ENCODE results near the gene ASPN. TPM values are rescaled to one million over a fixed set of nuclear protein-coding genes. Genes with fewer than 3 reads are reported as not detected.

The ASPN gene
- total RNA-seq, 2 donors from 2014 or later: not detected

DNA sequence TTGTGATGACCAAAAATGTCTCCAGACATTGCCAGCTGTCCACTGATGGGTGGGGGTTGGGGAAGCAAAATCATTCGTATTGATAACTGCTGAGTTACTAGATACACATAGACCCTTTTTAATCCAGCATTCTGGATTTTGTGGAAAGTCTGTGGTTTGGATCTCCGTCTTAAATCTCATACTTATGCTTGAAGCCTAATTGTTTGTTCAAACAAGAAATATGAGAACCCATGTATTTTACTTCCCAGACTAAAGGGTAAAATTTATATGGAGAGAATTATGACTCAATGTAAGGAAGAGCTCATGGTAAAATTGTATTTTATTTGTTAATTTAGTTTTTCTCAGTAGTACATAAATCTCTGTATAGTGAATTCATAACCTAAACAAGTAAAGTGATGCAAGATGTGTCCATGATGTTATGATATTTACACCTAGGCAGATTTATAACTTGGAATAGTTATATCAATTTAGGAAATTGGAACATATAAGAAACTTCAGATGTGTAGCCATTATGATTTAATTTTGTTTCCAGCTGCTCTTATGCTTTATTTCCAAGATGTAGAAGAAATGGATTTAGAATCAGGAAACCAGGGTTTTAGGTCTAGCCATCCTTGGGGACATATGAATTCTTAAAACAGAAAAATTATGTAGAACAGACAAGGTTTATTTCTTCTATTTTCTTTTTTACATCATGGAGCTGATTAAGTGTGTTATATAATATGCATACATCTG, 73.4 kb downstream of the ASPN start:
- H3K27ac Mint-ChIP-seq: no peak overlapping the region

DNA sequence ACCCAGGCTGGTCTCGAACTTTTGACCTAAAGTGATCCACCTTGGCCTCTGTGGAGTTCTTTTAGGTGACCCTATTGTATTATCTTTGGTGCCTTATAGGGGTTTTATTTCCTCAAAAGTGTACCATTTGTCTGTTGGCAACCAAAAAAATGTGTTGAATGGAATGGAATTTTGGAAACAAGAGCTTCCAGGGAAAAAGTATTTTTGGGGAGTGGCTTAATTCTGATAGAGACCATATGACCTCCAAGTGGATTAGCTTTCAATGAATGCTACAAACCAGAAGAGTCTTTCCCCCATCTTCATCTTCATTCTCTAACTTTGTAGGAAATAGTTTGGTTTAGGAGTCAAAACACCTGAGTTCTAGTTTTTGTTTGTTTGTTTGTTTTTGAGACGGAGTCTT, 74.5 kb downstream of the ASPN start:
- Mint-ChIP-seq H3K4me3 (no peak overlapping the region), H3K27me3 (ENCODE audit: low read depth) (no peaks in the 10 kb centered on the region), H3K36me3 (ENCODE audit: insufficient read depth in 2 of 2) (no peaks in the 10 kb centered on the region), H3K9me3 (no peaks in the 10 kb centered on the region), H3K4me1 (ENCODE audit: low read depth) (peaks cover 18% of the 10 kb centered on the region), H3K27ac (no peak overlapping the region)
- DNase-seq (no peak), ATAC-seq (replicated peaks in 1 of 2) (no peak)

More for the DNA sequence above, 73.4 kb downstream of the ASPN start:
- no peaks in the 10 kb centered on the region for H3K9me3 Mint-ChIP-seq
- no peak for DNase-seq
- peaks cover 18% of the 10 kb centered on the region for H3K4me1 Mint-ChIP-seq (ENCODE audit: low read depth)
- no peaks in the 10 kb centered on the region for H3K36me3 Mint-ChIP-seq (ENCODE audit: insufficient read depth in 2 of 2)
- no peak overlapping the region for H3K4me3 Mint-ChIP-seq
- H3K27me3 Mint-ChIP-seq (ENCODE audit: low read depth): no peaks in the 10 kb centered on the region
- no peak for ATAC-seq (replicated peaks in 1 of 2)

DNA sequence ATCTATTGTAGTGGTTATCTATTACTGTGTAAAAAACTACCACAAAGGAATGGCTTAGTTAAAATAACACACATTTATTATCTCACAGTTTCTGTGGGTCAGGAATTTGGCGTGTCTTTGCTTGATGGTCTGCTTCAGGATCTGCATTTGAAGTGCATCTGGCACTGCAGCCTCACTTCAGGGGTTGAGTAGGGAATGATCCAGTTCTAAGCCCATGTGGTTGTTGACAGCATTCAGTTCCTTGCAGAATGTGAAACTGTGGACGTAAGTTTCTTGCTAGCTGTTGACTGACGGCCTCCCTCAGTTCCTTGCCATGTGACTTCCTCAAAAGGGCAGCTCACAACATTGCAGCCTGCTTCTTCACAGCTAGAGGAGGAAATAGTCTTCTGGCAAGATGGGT, 75.8 kb downstream of the ASPN start:
- peak; percentile 16 to 17 for DNase-seq
- peak; percentile 62 to 77 for ATAC-seq (replicated peaks in 1 of 2)
- H3K4me1 Mint-ChIP-seq (ENCODE audit: low read depth): peaks cover 18% of the 10 kb centered on the region
- H3K27ac Mint-ChIP-seq: peak overlapping the region; percentile 93
- H3K27me3 Mint-ChIP-seq (ENCODE audit: low read depth): no peaks in the 10 kb centered on the region
- H3K9me3 Mint-ChIP-seq: no peaks in the 10 kb centered on the region
- no peaks in the 10 kb centered on the region for H3K36me3 Mint-ChIP-seq (ENCODE audit: insufficient read depth in 2 of 2)
- peak overlapping the region; percentile 40 to 72 for H3K4me3 Mint-ChIP-seq

Other genes with a start within 250 kb of the ASPN start
- gene IARS1, start 188.8 kb downstream of the ASPN start, total RNA-seq: 100 to 1,000 TPM; 324 to 356 TPM
- gene NOL8, start 157.2 kb downstream of the ASPN start, total RNA-seq: 10 to 100 TPM; 50.7 to 56.6 TPM
- gene CENPP, start 156.6 kb downstream of the ASPN start, total RNA-seq: 10 to 100 TPM; 25.2 to 28.2 TPM
- not detected for gene OGN, start 77.9 kb downstream of the ASPN start, total RNA-seq
- gene OMD, start 58.0 kb downstream of the ASPN start, total RNA-seq: not detected
- not detected for gene ECM2, start 53.5 kb upstream of the ASPN start, total RNA-seq
- 10 to 100 TPM; 12.2 to 14.9 TPM for gene IPPK, start 187.6 kb upstream of the ASPN start, total RNA-seq